ENCODE measurements around the gene PLEKHB2.

The PLEKHB2 gene

DNA sequence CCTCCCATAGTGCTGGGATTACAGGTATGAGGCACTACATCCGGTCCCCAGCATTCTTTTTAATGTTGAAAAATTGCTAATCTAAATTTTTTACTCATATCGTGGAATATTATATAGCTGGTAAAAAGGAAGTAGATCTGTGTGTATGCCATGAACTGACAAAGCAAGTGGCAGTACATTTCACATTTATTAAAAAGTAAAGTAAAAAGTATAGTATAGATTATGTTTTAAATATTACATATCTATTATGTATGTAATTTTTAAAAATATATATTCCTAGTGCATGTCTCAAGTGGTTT, 25.1 kb downstream of the PLEKHB2 start:
- H3K4ac ChIP-seq (ENCODE audit: low read depth, low read length): no peak overlapping the region
- H2BK5ac ChIP-seq (ENCODE audit: low read depth, low read length, poor library complexity): no peak overlapping the region
- no peak overlapping the region for H3K18ac ChIP-seq (ENCODE audit: low read length)
- no peak overlapping the region for H3K23ac ChIP-seq (ENCODE audit: low read length)
- H2BK120ac ChIP-seq (ENCODE audit: insufficient read depth, low read length, poor library complexity): no peak overlapping the region
- WGBS (ENCODE audit: extremely low coverage, insufficient coverage, insufficient read length): no CpG with 5 or more reads among the region's 2 CpGs
- H3K79me1 ChIP-seq (ENCODE audit: low read length): peaks cover 2% of the 10 kb centered on the region
- no peak overlapping the region for H3K14ac ChIP-seq (ENCODE audit: low read length)
- no peak for DNase-seq
- H3K9me3 ChIP-seq (ENCODE audit: insufficient read depth, low read depth, low read length): no peaks in the 10 kb centered on the region
- peaks cover 23 to 36% of the 10 kb centered on the region in 2 experiments for H3K36me3 ChIP-seq (ENCODE audit: control insufficient read depth in 1 of 2, insufficient read depth in 2 of 2, low read length in 2 of 2)
- H3K4me2 ChIP-seq (ENCODE audit: low read length): no peak overlapping the region
- no peaks in the 10 kb centered on the region for H3K79me2 ChIP-seq (ENCODE audit: control insufficient read depth, insufficient read depth, low read length, poor library complexity)
- H3K4me3 ChIP-seq (ENCODE audit: low read depth, low read length): no peak overlapping the region
- H3K27ac ChIP-seq (ENCODE audit: low read depth, low read length): peak overlapping the region; percentile 47
- no peak overlapping the region for H2AFZ ChIP-seq (ENCODE audit: insufficient read depth, low read length, poor library complexity)
- H4K91ac ChIP-seq (ENCODE audit: low read depth, low read length): no peak overlapping the region
- H3K9ac ChIP-seq (ENCODE audit: low read length): no peak overlapping the region
- H4K12ac ChIP-seq (ENCODE audit: low read depth, low read length): no peak overlapping the region
- no peak overlapping the region for H2AK5ac ChIP-seq (ENCODE audit: low read length)
- no peaks in the 10 kb centered on the region for H3K27me3 ChIP-seq (ENCODE audit: insufficient read depth, low read length)
- no peak overlapping the region for H4K8ac ChIP-seq (ENCODE audit: low read depth, low read length)
- peak overlapping the region; percentile 53 for H2BK12ac ChIP-seq (ENCODE audit: low read length)
- H3K4me1 ChIP-seq (ENCODE audit: control insufficient read depth in 1 of 2, insufficient read depth in 2 of 2, low read length in 2 of 2): peaks cover 3 to 6% of the 10 kb centered on the region in 2 experiments

DNA sequence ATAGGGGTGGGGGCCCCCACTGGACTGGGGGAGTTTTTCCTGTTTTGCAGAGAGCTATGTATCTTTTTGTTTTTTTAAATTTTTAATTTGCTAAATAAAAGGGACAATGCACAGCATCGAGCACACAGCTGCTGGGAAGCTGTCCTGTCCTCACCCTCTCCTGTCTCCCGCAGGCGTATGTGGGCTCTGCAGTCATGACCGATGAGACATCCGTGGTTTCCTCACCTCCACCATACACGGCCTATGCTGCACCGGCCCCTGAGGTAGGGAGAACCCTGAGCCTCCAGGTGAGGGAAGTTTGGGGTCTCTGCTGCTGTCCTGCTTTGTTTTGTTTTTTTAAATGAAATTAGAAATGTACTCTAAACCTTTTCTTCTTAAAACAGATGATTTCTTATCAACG, 27.6 kb downstream of the PLEKHB2 start:
- H3K9ac ChIP-seq (ENCODE audit: low read length): no peak overlapping the region
- H3K79me2 ChIP-seq (ENCODE audit: control insufficient read depth, insufficient read depth, low read length, poor library complexity): no peaks in the 10 kb centered on the region
- DNase-seq: peak; percentile 83 to 85
- H3K18ac ChIP-seq (ENCODE audit: low read length): no peak overlapping the region
- no peak overlapping the region for H4K91ac ChIP-seq (ENCODE audit: low read depth, low read length)
- H3K23ac ChIP-seq (ENCODE audit: low read length): no peak overlapping the region
- no peak overlapping the region for H3K14ac ChIP-seq (ENCODE audit: low read length)
- no peak overlapping the region for H3K4ac ChIP-seq (ENCODE audit: low read depth, low read length)
- H3K27me3 ChIP-seq (ENCODE audit: insufficient read depth, low read length): no peaks in the 10 kb centered on the region
- no peak overlapping the region for H3K4me3 ChIP-seq (ENCODE audit: low read depth, low read length)
- H2AFZ ChIP-seq (ENCODE audit: insufficient read depth, low read length, poor library complexity): no peak overlapping the region
- H3K27ac ChIP-seq (ENCODE audit: low read depth, low read length): no peak overlapping the region
- no peak overlapping the region for H2BK120ac ChIP-seq (ENCODE audit: insufficient read depth, low read length, poor library complexity)
- peaks cover 2% of the 10 kb centered on the region for H3K79me1 ChIP-seq (ENCODE audit: low read length)
- no peak overlapping the region for H3K4me2 ChIP-seq (ENCODE audit: low read length)
- H3K9me3 ChIP-seq (ENCODE audit: insufficient read depth, low read depth, low read length): no peaks in the 10 kb centered on the region
- peaks cover 17 to 24% of the 10 kb centered on the region in 2 experiments for H3K36me3 ChIP-seq (ENCODE audit: control insufficient read depth in 1 of 2, insufficient read depth in 2 of 2, low read length in 2 of 2)
- no peak overlapping the region for H2BK12ac ChIP-seq (ENCODE audit: low read length)
- no CpG with 5 or more reads among the region's 8 CpGs for WGBS (ENCODE audit: extremely low coverage, insufficient coverage, insufficient read length)
- peaks cover 3 to 6% of the 10 kb centered on the region in 2 experiments for H3K4me1 ChIP-seq (ENCODE audit: control insufficient read depth in 1 of 2, insufficient read depth in 2 of 2, low read length in 2 of 2)
- H4K12ac ChIP-seq (ENCODE audit: low read depth, low read length): no peak overlapping the region
- no peak overlapping the region for H2BK5ac ChIP-seq (ENCODE audit: low read depth, low read length, poor library complexity)
- H4K8ac ChIP-seq (ENCODE audit: low read depth, low read length): no peak overlapping the region
- no peak overlapping the region for H2AK5ac ChIP-seq (ENCODE audit: low read length)

DNA sequence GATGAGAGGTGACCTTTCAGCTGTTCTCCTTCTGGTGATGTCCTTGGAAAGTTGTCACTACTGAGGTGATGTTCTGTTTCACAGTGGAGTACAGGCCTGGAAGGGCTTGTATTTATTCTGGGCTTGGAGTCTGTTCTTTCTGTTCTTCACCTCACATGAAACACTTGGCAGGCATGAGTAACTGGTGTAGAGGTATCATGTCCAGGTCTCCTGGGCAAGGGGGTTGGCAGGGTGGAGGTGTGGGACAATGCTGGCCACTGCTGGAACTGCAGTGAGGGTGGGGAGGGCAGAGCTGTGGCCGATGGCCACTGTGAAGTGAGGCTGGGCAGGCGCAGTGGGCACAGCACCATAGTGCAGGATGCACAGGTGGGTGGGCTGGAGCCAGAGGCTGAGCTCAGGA, 35.4 kb downstream of the PLEKHB2 start:
- H3K14ac ChIP-seq (ENCODE audit: low read length): no peak overlapping the region
- no peak overlapping the region for H3K4ac ChIP-seq (ENCODE audit: low read depth, low read length)
- peaks cover 3% of the 10 kb centered on the region for H3K9me3 ChIP-seq (ENCODE audit: insufficient read depth, low read depth, low read length)
- H4K91ac ChIP-seq (ENCODE audit: low read depth, low read length): no peak overlapping the region
- H4K8ac ChIP-seq (ENCODE audit: low read depth, low read length): no peak overlapping the region
- H3K27me3 ChIP-seq (ENCODE audit: insufficient read depth, low read length): no peaks in the 10 kb centered on the region
- no peak for DNase-seq
- H2BK5ac ChIP-seq (ENCODE audit: low read depth, low read length, poor library complexity): no peak overlapping the region
- no peak overlapping the region for H3K27ac ChIP-seq (ENCODE audit: low read depth, low read length)
- peaks cover 24 to 43% of the 10 kb centered on the region in 2 experiments for H3K36me3 ChIP-seq (ENCODE audit: control insufficient read depth in 1 of 2, insufficient read depth in 2 of 2, low read length in 2 of 2)
- no CpG with 5 or more reads among the region's 2 CpGs for WGBS (ENCODE audit: extremely low coverage, insufficient coverage, insufficient read length)
- no peak overlapping the region for H2AK5ac ChIP-seq (ENCODE audit: low read length)
- no peaks in the 10 kb centered on the region for H3K79me1 ChIP-seq (ENCODE audit: low read length)
- no peak overlapping the region for H2BK120ac ChIP-seq (ENCODE audit: insufficient read depth, low read length, poor library complexity)
- no peak overlapping the region for H2AFZ ChIP-seq (ENCODE audit: insufficient read depth, low read length, poor library complexity)
- H3K4me3 ChIP-seq (ENCODE audit: low read depth, low read length): no peak overlapping the region
- H3K23ac ChIP-seq (ENCODE audit: low read length): no peak overlapping the region
- no peak overlapping the region for H3K18ac ChIP-seq (ENCODE audit: low read length)
- no peaks in the 10 kb centered on the region for H3K4me1 ChIP-seq (ENCODE audit: control insufficient read depth in 1 of 2, insufficient read depth in 2 of 2, low read length in 2 of 2)
- H3K79me2 ChIP-seq (ENCODE audit: control insufficient read depth, insufficient read depth, low read length, poor library complexity): no peaks in the 10 kb centered on the region
- H3K4me2 ChIP-seq (ENCODE audit: low read length): no peak overlapping the region
- no peak overlapping the region for H4K12ac ChIP-seq (ENCODE audit: low read depth, low read length)
- H2BK12ac ChIP-seq (ENCODE audit: low read length): no peak overlapping the region
- H3K9ac ChIP-seq (ENCODE audit: low read length): peak overlapping the region; percentile 16

DNA sequence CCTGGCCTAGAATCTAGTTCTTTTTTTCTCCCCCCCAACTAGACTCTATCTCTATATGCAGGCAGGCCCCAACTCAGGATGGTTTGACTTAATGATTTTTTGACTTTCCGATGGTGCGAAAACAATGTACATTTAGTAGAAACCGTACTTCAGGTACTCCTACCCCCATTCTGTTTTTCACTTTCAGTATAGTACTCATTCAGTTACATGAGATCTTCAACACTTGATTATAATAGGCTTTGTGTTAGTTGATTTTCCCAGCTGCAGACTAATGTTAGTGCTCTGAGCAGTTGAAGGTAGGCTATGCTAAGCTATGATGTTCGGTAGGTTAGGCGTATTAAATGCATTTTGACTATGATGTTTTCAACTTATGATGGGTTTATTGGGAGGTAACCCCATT, 37.7 kb downstream of the PLEKHB2 start:
- Histone ChIP-seq H3K23ac (ENCODE audit: low read length) (no peak overlapping the region), H2BK12ac (ENCODE audit: low read length) (no peak overlapping the region), H3K9ac (ENCODE audit: low read length) (no peak overlapping the region), H4K12ac (ENCODE audit: low read depth, low read length) (no peak overlapping the region), H3K27ac (ENCODE audit: low read depth, low read length) (no peak overlapping the region), H3K9me3 (ENCODE audit: insufficient read depth, low read depth, low read length) (peaks cover 3% of the 10 kb centered on the region), H3K79me2 (ENCODE audit: control insufficient read depth, insufficient read depth, low read length, poor library complexity) (no peaks in the 10 kb centered on the region), H3K18ac (ENCODE audit: low read length) (no peak overlapping the region), H3K14ac (ENCODE audit: low read length) (no peak overlapping the region), H3K4me3 (ENCODE audit: low read depth, low read length) (no peak overlapping the region), H3K4me2 (ENCODE audit: low read length) (no peak overlapping the region), H3K27me3 (ENCODE audit: insufficient read depth, low read length) (no peaks in the 10 kb centered on the region), H3K79me1 (ENCODE audit: low read length) (no peaks in the 10 kb centered on the region), H3K4me1 (ENCODE audit: control insufficient read depth in 1 of 2, insufficient read depth in 2 of 2, low read length in 2 of 2) (no peaks in the 10 kb centered on the region), H4K91ac (ENCODE audit: low read depth, low read length) (no peak overlapping the region), H2BK5ac (ENCODE audit: low read depth, low read length, poor library complexity) (no peak overlapping the region), H2AFZ (ENCODE audit: insufficient read depth, low read length, poor library complexity) (no peak overlapping the region), H4K8ac (ENCODE audit: low read depth, low read length) (no peak overlapping the region), H3K4ac (ENCODE audit: low read depth, low read length) (no peak overlapping the region), H3K36me3 (ENCODE audit: control insufficient read depth in 1 of 2, insufficient read depth in 2 of 2, low read length in 2 of 2) (peaks cover 31 to 54% of the 10 kb centered on the region in 2 experiments), H2BK120ac (ENCODE audit: insufficient read depth, low read length, poor library complexity) (no peak overlapping the region), H2AK5ac (ENCODE audit: low read length) (no peak overlapping the region)
- WGBS (ENCODE audit: extremely low coverage, insufficient coverage, insufficient read length): no CpG with 5 or more reads among the region's 5 CpGs
- DNase-seq: no peak

All from trophoblast cell (in vitro differentiated cells and primary cell).